ENCODE measurements around the gene GPN3. TPM values are rescaled to one million over a fixed set of nuclear protein-coding genes. Genes with fewer than 3 reads are reported as not detected.
A peak's percentile ranks its signal among the peaks of the same experiment; 100 is the strongest.

Gene GPN3
- total and polyA plus RNA-seq, 2 of the 13 experiments (the other 11 are each of a cell fraction or from before 2014, with no cell fraction given), result 28.7 to 29.5 TPM

DNA sequence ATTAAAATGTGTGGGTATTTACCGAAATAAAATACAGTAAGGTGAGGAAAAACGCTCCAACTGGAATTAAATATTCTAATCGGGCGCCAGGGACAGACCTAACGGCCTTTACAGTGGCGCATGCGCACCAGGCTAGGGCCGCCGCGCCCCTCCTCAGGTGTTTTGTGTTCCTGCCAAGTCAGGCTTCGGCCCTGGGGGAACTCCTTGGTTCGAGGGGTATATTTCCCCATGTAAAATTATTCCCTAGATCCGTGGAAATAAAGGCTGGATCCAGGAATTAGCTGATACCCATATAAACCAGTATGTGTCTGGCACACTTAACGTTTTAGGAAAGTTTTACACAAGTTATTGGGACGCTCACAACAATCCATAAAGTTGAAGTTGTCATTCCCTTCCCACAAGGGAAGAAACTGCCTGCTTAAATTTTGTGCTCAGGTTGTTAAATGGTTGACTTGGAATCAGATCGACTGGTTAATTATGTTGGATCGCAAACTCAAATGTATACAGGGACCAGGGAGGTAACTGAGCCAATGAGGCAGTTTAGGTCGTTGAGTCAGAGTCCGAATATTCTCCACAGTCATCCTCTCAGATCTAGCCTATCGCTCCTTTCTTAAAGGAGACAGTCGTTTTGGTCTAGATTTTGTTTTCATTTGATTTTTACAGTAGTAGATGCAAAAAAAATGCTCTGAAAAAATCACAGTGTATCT lies 63.9 kb downstream of the GPN3 start (continued):
- TF ChIP-seq ZNF430 (CRISPR knock-in tag; IDR thresholded peaks at IDR 0.05) (0 out of 2 replicates have a peak, but pooled peaks have one; percentile 42), POLR2G (IDR thresholded peaks at IDR 0.05; ENCODE audit: low read depth, low read length) (peak; percentile 69; the same call in 1 of the 2 replicates), KAT7 (CRISPR knock-in tag; IDR thresholded peaks at IDR 0.05; ENCODE audit: borderline replicate concordance) (0 out of 2 replicates have a peak, but pooled peaks have one; percentile 9), ZFP90 (CRISPR knock-in tag; IDR thresholded peaks at IDR 0.05; ENCODE audit: borderline replicate concordance) (no peak), SMAD9 (CRISPR knock-in tag; IDR thresholded peaks at IDR 0.05) (no peak), FOXA3 (CRISPR knock-in tag; IDR thresholded peaks at IDR 0.05) (no peak), CREM (IDR thresholded peaks at IDR 0.05) (peak; percentile 14; the same call in 1 of the 2 replicates), CREM (CRISPR knock-in tag; IDR thresholded peaks at IDR 0.05) (no peak), ASH2L (IDR thresholded peaks at IDR 0.05; ENCODE audit: insufficient read length, low read depth, low read length) (peak; percentile 7), ZNF883 (CRISPR knock-in tag; IDR thresholded peaks at IDR 0.05; ENCODE audit: not compliant biosample characterization) (no peak), PATZ1 (CRISPR knock-in tag; IDR thresholded peaks at IDR 0.05) (peak; percentile 36; the same call in 1 of the 2 replicates), ZSCAN25 (CRISPR knock-in tag; IDR thresholded peaks at IDR 0.05) (0 out of 2 replicates have a peak, but pooled peaks have one; percentile 17), ZNF670 (CRISPR knock-in tag; IDR thresholded peaks at IDR 0.05; ENCODE audit: borderline replicate concordance) (0 out of 2 replicates have a peak, but pooled peaks have one; percentile 44), ZNF891 (CRISPR knock-in tag; IDR thresholded peaks at IDR 0.05) (no peak)
- TF ChIP-seq, protein P1, sequence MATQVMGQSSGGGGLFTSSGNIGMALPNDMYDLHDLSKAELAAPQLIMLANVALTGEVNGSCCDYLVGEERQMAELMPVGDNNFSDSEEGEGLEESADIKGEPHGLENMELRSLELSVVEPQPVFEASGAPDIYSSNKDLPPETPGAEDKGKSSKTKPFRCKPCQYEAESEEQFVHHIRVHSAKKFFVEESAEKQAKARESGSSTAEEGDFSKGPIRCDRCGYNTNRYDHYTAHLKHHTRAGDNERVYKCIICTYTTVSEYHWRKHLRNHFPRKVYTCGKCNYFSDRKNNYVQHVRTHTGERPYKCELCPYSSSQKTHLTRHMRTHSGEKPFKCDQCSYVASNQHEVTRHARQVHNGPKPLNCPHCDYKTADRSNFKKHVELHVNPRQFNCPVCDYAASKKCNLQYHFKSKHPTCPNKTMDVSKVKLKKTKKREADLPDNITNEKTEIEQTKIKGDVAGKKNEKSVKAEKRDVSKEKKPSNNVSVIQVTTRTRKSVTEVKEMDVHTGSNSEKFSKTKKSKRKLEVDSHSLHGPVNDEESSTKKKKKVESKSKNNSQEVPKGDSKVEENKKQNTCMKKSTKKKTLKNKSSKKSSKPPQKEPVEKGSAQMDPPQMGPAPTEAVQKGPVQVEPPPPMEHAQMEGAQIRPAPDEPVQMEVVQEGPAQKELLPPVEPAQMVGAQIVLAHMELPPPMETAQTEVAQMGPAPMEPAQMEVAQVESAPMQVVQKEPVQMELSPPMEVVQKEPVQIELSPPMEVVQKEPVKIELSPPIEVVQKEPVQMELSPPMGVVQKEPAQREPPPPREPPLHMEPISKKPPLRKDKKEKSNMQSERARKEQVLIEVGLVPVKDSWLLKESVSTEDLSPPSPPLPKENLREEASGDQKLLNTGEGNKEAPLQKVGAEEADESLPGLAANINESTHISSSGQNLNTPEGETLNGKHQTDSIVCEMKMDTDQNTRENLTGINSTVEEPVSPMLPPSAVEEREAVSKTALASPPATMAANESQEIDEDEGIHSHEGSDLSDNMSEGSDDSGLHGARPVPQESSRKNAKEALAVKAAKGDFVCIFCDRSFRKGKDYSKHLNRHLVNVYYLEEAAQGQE (IDR thresholded peaks at IDR 0.05; ENCODE audit: borderline replicate concordance in 1 of 2, low read depth in 1 of 2, low read length in 2 of 2), result peak in 1 of 2 experiments; percentile 18; a peak in 1 of 4 replicates
- TF ChIP-seq, protein P2, sequence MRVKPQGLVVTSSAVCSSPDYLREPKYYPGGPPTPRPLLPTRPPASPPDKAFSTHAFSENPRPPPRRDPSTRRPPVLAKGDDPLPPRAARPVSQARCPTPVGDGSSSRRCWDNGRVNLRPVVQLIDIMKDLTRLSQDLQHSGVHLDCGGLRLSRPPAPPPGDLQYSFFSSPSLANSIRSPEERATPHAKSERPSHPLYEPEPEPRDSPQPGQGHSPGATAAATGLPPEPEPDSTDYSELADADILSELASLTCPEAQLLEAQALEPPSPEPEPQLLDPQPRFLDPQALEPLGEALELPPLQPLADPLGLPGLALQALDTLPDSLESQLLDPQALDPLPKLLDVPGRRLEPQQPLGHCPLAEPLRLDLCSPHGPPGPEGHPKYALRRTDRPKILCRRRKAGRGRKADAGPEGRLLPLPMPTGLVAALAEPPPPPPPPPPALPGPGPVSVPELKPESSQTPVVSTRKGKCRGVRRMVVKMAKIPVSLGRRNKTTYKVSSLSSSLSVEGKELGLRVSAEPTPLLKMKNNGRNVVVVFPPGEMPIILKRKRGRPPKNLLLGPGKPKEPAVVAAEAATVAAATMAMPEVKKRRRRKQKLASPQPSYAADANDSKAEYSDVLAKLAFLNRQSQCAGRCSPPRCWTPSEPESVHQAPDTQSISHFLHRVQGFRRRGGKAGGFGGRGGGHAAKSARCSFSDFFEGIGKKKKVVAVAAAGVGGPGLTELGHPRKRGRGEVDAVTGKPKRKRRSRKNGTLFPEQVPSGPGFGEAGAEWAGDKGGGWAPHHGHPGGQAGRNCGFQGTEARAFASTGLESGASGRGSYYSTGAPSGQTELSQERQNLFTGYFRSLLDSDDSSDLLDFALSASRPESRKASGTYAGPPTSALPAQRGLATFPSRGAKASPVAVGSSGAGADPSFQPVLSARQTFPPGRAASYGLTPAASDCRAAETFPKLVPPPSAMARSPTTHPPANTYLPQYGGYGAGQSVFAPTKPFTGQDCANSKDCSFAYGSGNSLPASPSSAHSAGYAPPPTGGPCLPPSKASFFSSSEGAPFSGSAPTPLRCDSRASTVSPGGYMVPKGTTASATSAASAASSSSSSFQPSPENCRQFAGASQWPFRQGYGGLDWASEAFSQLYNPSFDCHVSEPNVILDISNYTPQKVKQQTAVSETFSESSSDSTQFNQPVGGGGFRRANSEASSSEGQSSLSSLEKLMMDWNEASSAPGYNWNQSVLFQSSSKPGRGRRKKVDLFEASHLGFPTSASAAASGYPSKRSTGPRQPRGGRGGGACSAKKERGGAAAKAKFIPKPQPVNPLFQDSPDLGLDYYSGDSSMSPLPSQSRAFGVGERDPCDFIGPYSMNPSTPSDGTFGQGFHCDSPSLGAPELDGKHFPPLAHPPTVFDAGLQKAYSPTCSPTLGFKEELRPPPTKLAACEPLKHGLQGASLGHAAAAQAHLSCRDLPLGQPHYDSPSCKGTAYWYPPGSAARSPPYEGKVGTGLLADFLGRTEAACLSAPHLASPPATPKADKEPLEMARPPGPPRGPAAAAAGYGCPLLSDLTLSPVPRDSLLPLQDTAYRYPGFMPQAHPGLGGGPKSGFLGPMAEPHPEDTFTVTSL (CRISPR knock-in tag; IDR thresholded peaks at IDR 0.05; ENCODE audit: borderline replicate concordance), result peak; percentile 31; the same call in 1 of the 2 replicates

Data from HepG2 (cell line).